DND-41 (cell line): Measurements from ENCODE around the gene RFNG.

Experiments used
- CTCF ChIP-seq: IDR thresholded peaks from 2 replicates; pipeline ENCODE4 v1.5.1; 2012; ENCODE audit warnings: borderline replicate concordance, low read length, moderate library complexity, mild to moderate bottlenecking; ENCODE audit not compliant: poor library complexity, severe bottlenecking; ENCODE audit errors: extremely low read depth
- EZH2 ChIP-seq: IDR thresholded peaks from 3 replicates; pipeline ENCODE4 v1.6.1; 2012; ENCODE audit warnings: borderline replicate concordance, low read depth, mild to moderate bottlenecking, moderate library complexity, low read length, inconsistent platforms; ENCODE audit not compliant: severe bottlenecking

GRCh38 chr17:82086941-82087906 is 35.6 kb upstream of the RFNG start:
- TF ChIP-seq CTCF = no peak
- TF ChIP-seq EZH2 = no peak
